Tibial nerve (tissue), 3 donors: Measurements from ENCODE around the gene TRAPPC3.

ENCODE experiments used
- POLR2A ChIP-seq, 2 donors: fragments of 450-650 bp; IDR thresholded peaks; one replicate each; pipeline ENCODE4 v1.6.1; 2017; ENCODE audit warnings: antibody characterized with exemption in 2 of 2, mild to moderate bottlenecking in 2 of 2, moderate library complexity in 2 of 2
- TF ChIP-seq, protein P1 (sequence below), 5 experiments: fragments of 200-600 bp in 3 of 5; fragments of 450-650 bp in 2 of 5; sonication (generic) in 3 of 5; IDR thresholded peaks; one replicate each; pipeline ENCODE4 v1.5.1; 2016 to 2019; ENCODE audit warnings: antibody characterized with exemption in 5 of 5, mild to moderate bottlenecking in 3 of 5, moderate library complexity in 2 of 5

DNA sequence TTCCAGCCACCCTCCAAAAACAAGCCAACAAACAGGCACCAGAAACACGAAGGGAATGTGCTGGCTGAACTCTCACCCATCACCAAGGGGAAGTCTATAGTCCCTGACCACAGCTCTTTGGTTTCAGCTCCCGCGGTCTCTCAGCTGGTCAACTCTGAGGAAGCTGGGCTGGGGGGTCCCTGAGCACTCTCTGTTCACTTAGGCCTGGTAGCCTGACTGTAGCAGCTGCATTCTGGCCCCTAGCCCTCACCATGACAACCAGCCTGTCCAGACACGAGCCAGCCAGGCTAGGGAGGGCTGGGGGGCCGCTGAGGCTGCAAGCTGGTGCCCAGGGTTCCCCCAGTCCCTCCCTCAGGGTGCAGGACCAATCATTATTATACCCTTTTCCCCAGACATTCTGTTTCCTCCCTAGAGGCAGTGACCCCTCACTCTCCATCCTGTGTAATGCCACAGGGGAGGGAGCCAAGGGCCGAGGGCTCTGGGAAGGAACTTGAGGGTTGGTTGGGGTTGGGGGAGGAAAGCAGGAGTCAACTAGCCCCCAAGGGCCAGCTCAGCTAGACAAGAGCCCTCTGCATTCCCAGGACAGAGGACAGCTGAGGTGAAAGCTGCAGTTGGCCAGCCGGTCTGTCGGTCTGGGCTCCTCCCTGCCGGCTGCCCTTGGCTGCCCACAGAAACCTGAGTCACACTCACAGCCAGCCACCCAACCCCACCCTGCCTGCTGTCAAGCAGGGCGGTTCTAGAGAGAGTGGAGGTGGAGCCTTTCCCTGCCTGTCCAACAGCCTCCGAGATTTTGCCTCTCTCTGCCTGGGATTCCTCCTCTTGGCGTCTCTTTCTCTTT, 1.2 kb upstream of the TRAPPC3 start:
- TF ChIP-seq, protein P1, sequence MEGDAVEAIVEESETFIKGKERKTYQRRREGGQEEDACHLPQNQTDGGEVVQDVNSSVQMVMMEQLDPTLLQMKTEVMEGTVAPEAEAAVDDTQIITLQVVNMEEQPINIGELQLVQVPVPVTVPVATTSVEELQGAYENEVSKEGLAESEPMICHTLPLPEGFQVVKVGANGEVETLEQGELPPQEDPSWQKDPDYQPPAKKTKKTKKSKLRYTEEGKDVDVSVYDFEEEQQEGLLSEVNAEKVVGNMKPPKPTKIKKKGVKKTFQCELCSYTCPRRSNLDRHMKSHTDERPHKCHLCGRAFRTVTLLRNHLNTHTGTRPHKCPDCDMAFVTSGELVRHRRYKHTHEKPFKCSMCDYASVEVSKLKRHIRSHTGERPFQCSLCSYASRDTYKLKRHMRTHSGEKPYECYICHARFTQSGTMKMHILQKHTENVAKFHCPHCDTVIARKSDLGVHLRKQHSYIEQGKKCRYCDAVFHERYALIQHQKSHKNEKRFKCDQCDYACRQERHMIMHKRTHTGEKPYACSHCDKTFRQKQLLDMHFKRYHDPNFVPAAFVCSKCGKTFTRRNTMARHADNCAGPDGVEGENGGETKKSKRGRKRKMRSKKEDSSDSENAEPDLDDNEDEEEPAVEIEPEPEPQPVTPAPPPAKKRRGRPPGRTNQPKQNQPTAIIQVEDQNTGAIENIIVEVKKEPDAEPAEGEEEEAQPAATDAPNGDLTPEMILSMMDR (IDR thresholded peaks at IDR 0.05): no peak
- peak; percentile 49 to 79 for TF ChIP-seq POLR2A (IDR thresholded peaks at IDR 0.05)
